Measurements from ENCODE around the gene PTGDR. TPM values are rescaled to one million over a fixed set of nuclear protein-coding genes. Genes with fewer than 3 reads are reported as not detected.

Gene PTGDR
- total and polyA plus RNA-seq, 2 of the 8 experiments (the other 6 are each of a cell fraction or from before 2014, with no cell fraction given) = 0.22 to 0.83 TPM

GRCh38 chr14:52298795-52299194 is 31.3 kb downstream of the PTGDR start (continued):
- TF ChIP-seq CHD7 (IDR thresholded peaks at IDR 0.05; ENCODE audit: insufficient replicate concordance, low read length) (no peak), CBX8 (IDR thresholded peaks at IDR 0.05; ENCODE audit: borderline replicate concordance, low read depth, low read length) (no peak)

All from H1 (cell line).